Cerebellar nuclear complex (tissue), 1 donor: ENCODE measurements around the gene FARP1.

Source experiments
- DNase-seq, 2 experiments: peaks; one replicate each; lab custom pipeline; 2025; lab: John Stamatoyannopoulos, UW

Gene FARP1

DNA sequence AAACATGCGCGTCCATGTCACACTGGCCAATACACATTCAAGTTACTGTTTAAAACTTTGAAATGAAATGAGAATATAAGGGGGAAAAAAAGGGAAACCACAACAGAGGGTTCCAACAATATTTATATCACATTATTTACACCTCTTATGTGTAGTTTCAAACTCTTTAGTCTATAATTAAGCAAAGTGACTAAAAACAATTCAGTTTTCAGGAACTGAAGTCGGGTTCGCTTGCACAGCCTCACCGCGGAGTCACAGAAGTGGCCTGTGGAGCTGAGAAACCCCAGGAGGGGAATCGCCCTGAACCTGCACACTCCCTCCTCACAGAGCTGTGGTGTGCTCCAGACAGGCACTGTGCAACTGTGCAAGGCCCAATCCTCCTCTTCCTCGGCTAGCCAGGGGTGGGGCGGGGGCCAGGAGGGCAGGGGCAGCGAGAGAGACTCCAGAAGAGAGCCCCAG lies 358.1 kb downstream of the FARP1 start:
- DNase-seq: no peak

DNA sequence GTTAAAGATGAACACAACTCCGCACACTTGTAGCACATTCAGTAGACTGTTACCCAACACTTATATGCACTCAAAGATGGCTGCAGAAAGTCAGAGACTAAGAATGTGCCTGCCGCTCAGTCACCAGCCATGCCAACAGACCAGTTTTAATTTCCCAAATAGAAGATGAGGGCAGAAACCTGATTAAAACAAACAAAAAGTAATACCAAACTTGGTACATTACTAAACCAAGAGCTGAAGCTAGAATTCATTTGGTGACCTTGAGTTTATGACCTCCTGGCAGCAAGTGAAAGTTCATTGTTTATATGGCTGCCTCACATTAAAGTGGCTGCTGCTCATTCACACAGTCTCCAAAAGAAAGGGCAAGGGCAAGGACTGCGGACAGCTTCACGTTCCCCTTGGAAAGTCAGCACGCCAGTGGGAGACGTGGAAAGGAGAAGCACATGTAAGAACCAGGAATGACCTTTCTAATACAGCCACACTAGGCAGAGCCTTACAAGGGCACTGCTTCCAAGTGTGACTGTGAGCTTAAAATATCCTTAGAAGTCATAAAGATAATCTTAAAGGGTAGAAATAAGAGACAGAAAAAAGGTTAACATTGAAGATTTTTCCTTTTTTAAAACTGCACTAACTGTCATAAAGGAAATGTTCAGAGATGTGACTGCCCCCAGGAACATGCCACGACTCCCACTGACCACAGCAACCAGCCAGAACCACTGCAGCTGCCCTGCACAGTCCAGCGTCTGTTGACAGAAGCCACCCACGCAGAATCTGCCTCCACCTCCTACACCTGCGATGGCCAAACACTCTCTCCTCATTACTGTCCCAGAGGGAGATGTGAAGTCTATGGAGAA lies 360.5 kb downstream of the FARP1 start:
- DNase-seq: no peak

DNA sequence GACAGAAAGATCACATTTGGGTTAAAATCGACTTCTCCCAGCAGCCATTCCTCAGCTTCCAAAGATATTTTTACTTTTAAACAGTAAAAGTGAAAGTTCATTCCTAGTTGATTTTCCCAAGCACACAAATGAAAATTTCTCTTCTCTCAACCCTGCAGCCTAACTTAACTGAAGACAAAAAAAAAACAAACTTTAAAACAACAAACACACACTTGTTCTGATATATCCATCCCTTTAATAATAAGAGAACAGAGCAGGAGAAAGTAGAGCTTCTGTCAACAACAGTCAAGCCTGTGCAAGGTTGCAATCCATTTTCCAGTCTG lies 361.1 kb downstream of the FARP1 start:
- DNase-seq: no peak

DNA sequence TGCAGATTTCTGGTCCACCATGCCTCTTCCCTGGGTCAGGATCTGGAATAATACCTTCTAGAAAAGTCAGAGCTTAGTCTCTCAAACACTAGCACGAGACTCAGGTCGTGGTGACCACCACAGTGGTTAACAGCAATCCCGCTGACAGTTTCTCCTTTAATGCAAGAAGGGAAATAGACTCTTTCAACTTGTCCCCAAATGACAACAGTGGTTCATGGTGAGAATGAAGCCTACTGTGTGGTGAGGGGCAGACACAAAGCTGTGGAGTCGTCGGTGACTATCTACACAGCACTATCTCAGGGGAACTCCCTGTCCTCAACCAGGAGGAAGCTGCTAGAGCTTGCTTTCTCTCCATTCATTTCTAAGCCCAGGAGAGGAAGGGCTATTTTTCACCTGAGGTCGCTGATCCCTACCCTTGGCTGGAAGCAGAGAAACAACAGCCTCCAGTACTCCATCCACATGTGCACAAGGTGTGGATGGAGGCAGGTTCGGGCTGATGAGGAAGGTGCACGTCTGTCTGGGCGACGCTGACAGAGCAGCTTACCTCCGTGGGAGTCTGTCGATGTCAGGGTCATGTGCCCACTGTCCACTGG lies 361.6 kb downstream of the FARP1 start:
- DNase-seq: no peak
